HepG2 (cell line): ENCODE results near the gene PAPPA2.

ENCODE experiments used
- CHD4 ChIP-seq: fragments of 200-600 bp; sonication (generic); IDR thresholded peaks from 2 replicates; pipeline ENCODE4 v1.7.0; 2017; ENCODE audit warnings: mild to moderate bottlenecking, low read length, borderline replicate concordance
- POLR2A ChIP-seq, 2 experiments: IDR thresholded peaks; 2 replicates each; pipeline ENCODE4 v1.6.1; 2011; ENCODE audit warnings: low read depth in 2 of 2, low read length in 2 of 2, mild to moderate bottlenecking in 1 of 2, moderate library complexity in 1 of 2; ENCODE audit not compliant: insufficient read depth in 1 of 2
- ZFP36 ChIP-seq: fragments of 150-350 bp; IDR thresholded peaks from 2 replicates; pipeline ENCODE4 v1.6.1; 2018; ENCODE audit warnings: borderline replicate concordance, low read length, low read depth; ENCODE audit not compliant: partially characterized antibody
- ZNF143 ChIP-seq: sonication (generic); formaldehyde crosslinking; IDR thresholded peaks from 2 replicates; pipeline ENCODE4 v1.4.0; 2020; ENCODE audit warnings: missing genetic modification reagents
- ZNF207 ChIP-seq: fragments of 450-650 bp; IDR thresholded peaks from 2 replicates; pipeline ENCODE4 v1.6.1; 2016; ENCODE audit warnings: antibody characterized with exemption, borderline replicate concordance

DNA sequence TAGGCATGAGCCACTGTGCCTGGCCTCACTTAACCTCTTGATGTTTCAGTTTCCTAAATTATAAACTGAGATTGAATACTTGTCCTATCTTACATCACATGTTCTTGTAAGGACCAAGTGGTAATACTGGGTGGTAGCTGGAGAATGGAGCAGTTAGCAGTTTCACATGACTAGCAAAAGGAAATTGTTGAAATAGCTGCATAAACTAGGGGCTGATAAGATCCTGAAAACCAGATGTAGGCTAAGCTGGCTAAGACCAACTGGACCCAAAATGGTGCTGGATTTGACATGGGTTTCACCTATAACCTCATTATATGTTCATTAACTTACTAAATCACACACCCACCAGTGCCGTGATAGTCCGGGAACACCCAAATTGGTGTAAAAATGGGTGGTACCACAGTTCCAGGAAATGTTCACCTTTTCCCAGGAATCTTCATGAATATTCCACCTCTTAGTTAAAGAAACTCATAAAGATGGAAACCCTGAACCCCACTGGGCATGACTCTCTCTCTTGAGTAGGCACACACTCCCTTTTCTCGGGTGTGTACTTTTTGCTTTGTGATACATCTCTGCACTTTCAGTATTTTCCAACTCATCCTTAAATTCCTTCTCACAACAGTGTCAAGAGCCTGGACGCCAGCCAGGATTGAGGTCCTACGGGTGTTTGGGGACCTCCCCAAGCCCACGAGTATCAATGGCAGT, at the start of gene PAPPA2:
- no peak for TF ChIP-seq ZFP36
- no peak for TF ChIP-seq ZNF207
- TF ChIP-seq ZNF143 (CRISPR knock-in tag) = no peak
- no peak for TF ChIP-seq CHD4
- TF ChIP-seq POLR2A (IDR thresholded peaks at IDR 0.05; ENCODE audit: insufficient read depth in 1 of 2, low read depth in 2 of 2, low read length in 2 of 2) = no peak
